NT2/D1 (cell line): Measurements from ENCODE around the gene NKAIN1.

Source experiments
- DNase-seq: peaks from one replicate; pipeline ENCODE4 v3.0.0-alpha.2; 2011; ENCODE audit warnings: low read depth, low spot score
- H3K27me3 ChIP-seq: 2 replicates; pipeline ENCODE4 v1.6.0; 2011; ENCODE audit warnings: mild to moderate bottlenecking; ENCODE audit not compliant: insufficient read length, insufficient read depth
- H3K36me3 ChIP-seq: 2 replicates; pipeline ENCODE4 v1.6.1; 2011; ENCODE audit warnings: mild to moderate bottlenecking, low read length, mixed read lengths; ENCODE audit not compliant: insufficient read depth, insufficient read length
- H3K4me1 ChIP-seq: 2 replicates; pipeline ENCODE4 v1.5.1; 2011; ENCODE audit not compliant: insufficient read depth, insufficient read length
- H3K4me3 ChIP-seq: 2 replicates; pipeline ENCODE4 v1.5.1; 2011; ENCODE audit warnings: low read depth; ENCODE audit not compliant: insufficient read length
- H3K9ac ChIP-seq: 2 replicates; pipeline ENCODE4 v1.6.0; 2011; ENCODE audit warnings: low read depth; ENCODE audit not compliant: insufficient read length
- H3K9me3 ChIP-seq: 2 replicates; pipeline ENCODE4 v1.5.1; 2011; ENCODE audit warnings: mild to moderate bottlenecking, low read length; ENCODE audit not compliant: insufficient read depth
- SUZ12 ChIP-seq: IDR thresholded peaks from 2 replicates; pipeline ENCODE4 v1.6.1; 2011; ENCODE audit not compliant: insufficient read length, insufficient read depth; ENCODE audit errors: extremely low read depth
- YY1 ChIP-seq: IDR thresholded peaks from 2 replicates; pipeline ENCODE4 v1.6.1; 2011; ENCODE audit not compliant: insufficient read length, insufficient read depth
- ZNF274 ChIP-seq: IDR thresholded peaks from 2 replicates; pipeline ENCODE4 v1.6.1; 2011; ENCODE audit warnings: mild to moderate bottlenecking, low read depth, low read length

Gene NKAIN1

GRCh38 chr1:31219489-31219888, 20.2 kb downstream of the NKAIN1 start:
- Histone ChIP-seq H3K9me3 (no peaks in the 10 kb centered on the region), H3K9ac (no peak overlapping the region), H3K36me3 (no peaks in the 10 kb centered on the region), H3K4me3 (no peak overlapping the region), H3K27me3 (no peaks in the 10 kb centered on the region), H3K4me1 (peaks cover 25% of the 10 kb centered on the region)
- DNase-seq: no peak
- TF ChIP-seq YY1 (no peak), SUZ12 (no peak), ZNF274 (no peak)

- Histone ChIP-seq H3K36me3 (no peaks in the 10 kb centered on the region), H3K9me3 (no peaks in the 10 kb centered on the region), H3K4me1 (peaks cover 22% of the 10 kb centered on the region), H3K27me3 (no peaks in the 10 kb centered on the region), H3K9ac (no peak overlapping the region), H3K4me3 (no peak overlapping the region)
- TF ChIP-seq ZNF274: no peak
- no peak for TF ChIP-seq YY1
- TF ChIP-seq SUZ12: no peak
- DNase-seq: no peak
Measured at GRCh38 chr1:31218705-31219104, 21.0 kb downstream of the NKAIN1 start.

DNA sequence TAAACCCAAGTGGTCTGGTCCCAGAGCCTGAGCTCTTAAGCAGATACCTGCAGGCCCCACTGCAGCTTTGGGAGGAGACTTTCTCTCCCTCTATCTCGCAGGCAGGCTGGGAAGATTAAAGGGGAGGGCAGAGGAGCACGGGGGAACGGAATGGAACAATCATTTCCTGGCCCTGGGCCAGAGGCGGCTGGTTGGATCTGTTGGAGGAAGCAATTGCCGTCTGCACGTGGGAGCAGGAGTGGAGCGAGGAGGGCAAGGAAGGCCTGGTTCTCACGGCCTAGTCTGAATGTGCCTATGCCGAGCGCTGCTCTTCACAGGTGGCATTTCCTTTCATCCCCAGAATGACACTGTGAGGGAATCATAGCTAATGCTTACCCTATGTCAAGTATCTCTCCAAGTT, 23.7 kb downstream of the NKAIN1 start:
- no peaks in the 10 kb centered on the region for H3K27me3 ChIP-seq
- TF ChIP-seq ZNF274 (no peak), YY1 (no peak), SUZ12 (no peak)
- H3K4me3 ChIP-seq: no peak overlapping the region
- peaks cover 13% of the 10 kb centered on the region for H3K9me3 ChIP-seq
- peak; percentile 56 for DNase-seq
- H3K4me1 ChIP-seq: peaks cover 16% of the 10 kb centered on the region
- H3K9ac ChIP-seq: peak overlapping the region; percentile 18
- H3K36me3 ChIP-seq: peaks cover 3% of the 10 kb centered on the region

DNA sequence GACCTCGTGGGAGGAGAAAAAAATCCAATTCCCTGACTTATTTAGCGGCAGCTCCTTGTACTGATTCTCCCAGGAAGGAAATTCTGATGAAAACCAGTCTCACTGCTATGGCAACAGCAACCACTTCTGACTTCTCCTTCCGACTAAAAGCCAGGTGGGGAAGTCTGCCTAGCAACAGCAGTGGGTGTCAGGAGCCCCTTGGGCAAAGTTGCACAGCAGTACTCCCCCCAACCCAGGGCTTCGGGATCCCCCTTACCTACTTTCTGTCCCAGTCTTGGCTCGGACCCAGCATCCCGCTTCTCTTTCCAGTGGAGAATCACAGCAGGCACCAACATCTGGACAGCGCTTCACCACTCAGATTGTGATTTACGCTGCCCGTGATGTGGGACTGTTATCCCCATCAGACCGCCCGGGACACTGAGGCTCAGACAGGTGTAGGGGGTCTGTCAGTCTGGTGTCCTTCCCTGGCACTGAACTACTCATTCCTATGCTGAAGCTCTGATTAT, 24.6 kb downstream of the NKAIN1 start:
- TF ChIP-seq ZNF274 (no peak), SUZ12 (no peak), YY1 (no peak)
- no peak for DNase-seq
- Histone ChIP-seq H3K27me3 (no peaks in the 10 kb centered on the region), H3K9ac (no peak overlapping the region), H3K4me1 (peaks cover 16% of the 10 kb centered on the region), H3K4me3 (no peak overlapping the region), H3K36me3 (peaks cover 3% of the 10 kb centered on the region), H3K9me3 (peaks cover 17% of the 10 kb centered on the region)

GRCh38 chr1:31214316-31215064, 25.2 kb downstream of the NKAIN1 start:
- H3K4me1 ChIP-seq: peaks cover 14% of the 10 kb centered on the region
- no peak overlapping the region for H3K9ac ChIP-seq
- no peak overlapping the region for H3K4me3 ChIP-seq
- DNase-seq: no peak
- H3K36me3 ChIP-seq: peaks cover 3% of the 10 kb centered on the region
- peaks cover 17% of the 10 kb centered on the region for H3K9me3 ChIP-seq
- no peaks in the 10 kb centered on the region for H3K27me3 ChIP-seq
- no peak for TF ChIP-seq SUZ12

- no peak for DNase-seq
- Histone ChIP-seq H3K36me3 (peaks cover 3% of the 10 kb centered on the region), H3K9ac (no peak overlapping the region), H3K9me3 (peaks cover 17% of the 10 kb centered on the region), H3K27me3 (no peaks in the 10 kb centered on the region), H3K4me3 (no peak overlapping the region), H3K4me1 (no peaks in the 10 kb centered on the region)
- no peak for TF ChIP-seq ZNF274
Measured at GRCh38 chr1:31208361-31208945, 31.2 kb downstream of the NKAIN1 start.

DNA sequence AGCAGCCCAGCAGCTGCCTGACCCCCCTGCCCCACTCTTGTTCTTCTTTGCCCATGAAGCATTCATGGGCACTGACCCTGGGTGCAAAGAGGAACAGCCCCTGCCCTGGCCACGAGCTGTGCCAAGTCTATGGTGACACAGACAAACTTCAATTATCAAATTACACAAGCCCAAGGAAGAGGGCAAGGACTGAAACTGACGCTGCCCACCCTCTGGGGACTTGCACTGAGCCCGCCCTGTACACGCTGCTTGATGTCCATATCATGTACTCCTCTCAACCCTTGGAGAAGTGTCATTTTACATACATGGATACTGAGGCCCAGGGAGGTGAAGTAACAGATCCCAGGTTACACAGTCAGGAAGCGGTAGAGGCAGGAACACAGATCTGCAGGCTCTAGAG, 32.1 kb downstream of the NKAIN1 start:
- Histone ChIP-seq H3K4me1 (no peaks in the 10 kb centered on the region), H3K27me3 (no peaks in the 10 kb centered on the region), H3K9ac (no peak overlapping the region), H3K9me3 (peaks cover 17% of the 10 kb centered on the region), H3K4me3 (no peak overlapping the region), H3K36me3 (no peaks in the 10 kb centered on the region)
- no peak for DNase-seq
- no peak for TF ChIP-seq SUZ12
- TF ChIP-seq YY1: no peak
- TF ChIP-seq ZNF274: no peak
